IMR-90 (cell line): Measurements from ENCODE around the gene TAF3. TPM values are rescaled to one million over a fixed set of nuclear protein-coding genes. Genes with fewer than 3 reads are reported as not detected.

Experiments
- ATAC-seq: fragments of 200-7000 bp; cut with Tn5 transposase; 2 replicates; pipeline ENCODE4 v1.9.1; 2020; ENCODE audit warnings: low read depth, mild to moderate bottlenecking, moderate library complexity
- BruUV-seq: library from RNA; stranded (reverse); fragments of 400-500 nt; replicated peaks from 2 replicates; lab custom pipeline; 2021; lab: Mats Ljungman, UMichigan
- CTCF ChIA-PET: fragments of 300-600 bp; formaldehyde crosslinking; extraction: SDS; loops from one replicate; lab custom pipeline; 2021; ENCODE audit warnings: antibody characterized with exemption; lab: Yijun Ruan, JAX
- POLR2A ChIA-PET: fragments of 300-600 bp; sonication (Branson Sonifier 250); formaldehyde crosslinking; loops from one replicate; lab custom pipeline; 2022; ENCODE audit warnings: antibody characterized with exemption; ENCODE audit not compliant: unreplicated experiment; lab: Charles Lee
- DNase-seq: peaks from one replicate; pipeline ENCODE4 v3.0.0; 2013
- H2AFZ ChIP-seq: replicated peaks from 2 replicates; pipeline ENCODE3; 2013; ENCODE audit warnings: low read length, mild to moderate bottlenecking; ENCODE audit not compliant: poor library complexity
- H2AK5ac ChIP-seq: 2 replicates; pipeline ENCODE4 v1.6.1; 2013; ENCODE audit warnings: low read depth, low read length, inconsistent platforms
- H2AK9ac ChIP-seq: replicated peaks from 2 replicates; pipeline ENCODE3; 2013; ENCODE audit warnings: mild to moderate bottlenecking, low read depth, low read length, moderate library complexity; ENCODE audit not compliant: poor library complexity
- H2BK120ac ChIP-seq: 2 replicates; pipeline ENCODE4 v1.6.1; 2013; ENCODE audit warnings: low read depth, low read length, inconsistent platforms
- H2BK15ac ChIP-seq: 3 replicates; pipeline ENCODE4 v1.6.1; 2013; ENCODE audit warnings: low read depth, low read length, inconsistent platforms
- H2BK20ac ChIP-seq: 2 replicates; pipeline ENCODE4 v1.6.1; 2013; ENCODE audit warnings: low read depth, mild to moderate bottlenecking, inconsistent platforms, low read length, moderate library complexity
- H2BK5ac ChIP-seq: 2 replicates; pipeline ENCODE4 v1.6.1; 2013; ENCODE audit warnings: mild to moderate bottlenecking, low read depth, low read length, inconsistent platforms; ENCODE audit not compliant: poor library complexity, severe bottlenecking
- H3K14ac ChIP-seq: replicated peaks from 2 replicates; pipeline ENCODE4 v1.6.1; 2013; ENCODE audit warnings: low read depth, low read length, inconsistent platforms
- H3K18ac ChIP-seq: 2 replicates; pipeline ENCODE4 v1.6.1; 2013; ENCODE audit warnings: low read depth, low read length, control low read depth
- H3K23ac ChIP-seq: 2 replicates; pipeline ENCODE4 v1.6.1; 2013; ENCODE audit warnings: low read depth, low read length, inconsistent platforms
- H3K27ac ChIP-seq: 2 replicates; pipeline ENCODE4 v1.5.1; 2013; ENCODE audit warnings: mild to moderate bottlenecking, control low read depth, low read length; ENCODE audit not compliant: insufficient read depth
- H3K27me3 ChIP-seq: 2 replicates; pipeline ENCODE4 v1.6.1; 2013; ENCODE audit warnings: low read length; ENCODE audit not compliant: control insufficient read depth, insufficient read depth
- H3K36me3 ChIP-seq: 2 replicates; pipeline ENCODE4 v1.6.1; 2013; ENCODE audit warnings: low read length, mixed read lengths; ENCODE audit not compliant: control insufficient read depth, insufficient read depth
- H3K4ac ChIP-seq: 2 replicates; pipeline ENCODE4 v1.6.1; 2013; ENCODE audit warnings: low read depth, low read length, inconsistent platforms
- H3K4me1 ChIP-seq: 2 replicates; pipeline ENCODE4 v1.6.1; 2013; ENCODE audit warnings: low read length, mixed read lengths; ENCODE audit not compliant: control insufficient read depth, insufficient read depth
- H3K4me2 ChIP-seq: 2 replicates; pipeline ENCODE4 v1.6.1; 2013; ENCODE audit warnings: low read depth, mild to moderate bottlenecking, control low read depth, low read length, moderate library complexity
- H3K4me3 ChIP-seq: 2 replicates; pipeline ENCODE4 v1.5.1; 2013; ENCODE audit warnings: low read depth, mild to moderate bottlenecking, control low read depth, low read length, moderate library complexity; ENCODE audit not compliant: insufficient read depth
- H3K56ac ChIP-seq: 2 replicates; pipeline ENCODE4 v1.6.1; 2013; ENCODE audit warnings: low read length, inconsistent platforms; ENCODE audit not compliant: insufficient read depth; ENCODE audit errors: extremely low read depth
- H3K79me1 ChIP-seq, 2 experiments: 2 replicates each; pipeline ENCODE4 v1.6.1; 2013; ENCODE audit warnings: low read length in 2 of 2, inconsistent platforms in 1 of 2, low read depth in 1 of 2
- H3K9ac ChIP-seq: 2 replicates; pipeline ENCODE4 v1.6.1; 2013; ENCODE audit warnings: low read depth, low read length, control low read depth
- H3K9me1 ChIP-seq: 2 replicates; pipeline ENCODE4 v1.6.1; 2013; ENCODE audit warnings: low read length, inconsistent platforms; ENCODE audit not compliant: insufficient read depth
- H3K9me3 ChIP-seq: 2 replicates; pipeline ENCODE4 v1.6.1; 2013; ENCODE audit warnings: low read length; ENCODE audit not compliant: control insufficient read depth, insufficient read depth
- H4K20me1 ChIP-seq: 2 replicates; pipeline ENCODE4 v1.6.1; 2013; ENCODE audit warnings: low read length, inconsistent platforms; ENCODE audit not compliant: insufficient read depth
- H4K5ac ChIP-seq: 2 replicates; pipeline ENCODE4 v1.6.1; 2013; ENCODE audit warnings: mild to moderate bottlenecking, low read depth, low read length, control low read depth
- H4K8ac ChIP-seq, 2 experiments: 2 replicates each; pipeline ENCODE4 v1.6.1; 2013; ENCODE audit warnings: low read depth in 2 of 2, low read length in 2 of 2, control low read depth in 1 of 2, inconsistent platforms in 1 of 2
- H4K91ac ChIP-seq: 2 replicates; pipeline ENCODE4 v1.6.1; 2013; ENCODE audit warnings: low read depth, low read length, inconsistent platforms; ENCODE audit not compliant: insufficient read depth
- BHLHE40 ChIP-seq: fragments of 150-350 bp; IDR thresholded peaks from 2 replicates; pipeline ENCODE4 v1.6.1; 2016; ENCODE audit warnings: mild to moderate bottlenecking, low read depth, low read length
- CHD1 ChIP-seq: IDR thresholded peaks from 2 replicates; pipeline ENCODE4 v1.6.1; 2012; ENCODE audit warnings: low read depth, low read length, improper control_type of control experiment
- FOS ChIP-seq: fragments of 150-350 bp; IDR thresholded peaks from 2 replicates; pipeline ENCODE4 v1.6.1; 2016; ENCODE audit warnings: low read depth, low read length
- MAFK ChIP-seq: IDR thresholded peaks from 2 replicates; pipeline ENCODE4 v1.6.1; 2012; ENCODE audit warnings: low read depth, low read length, improper control_type of control experiment
- MAZ ChIP-seq: IDR thresholded peaks from 2 replicates; pipeline ENCODE4 v1.6.1; 2012; ENCODE audit warnings: low read depth, mild to moderate bottlenecking, low read length, improper control_type of control experiment, moderate library complexity, borderline replicate concordance
- MXI1 ChIP-seq: IDR thresholded peaks from 2 replicates; pipeline ENCODE4 v1.6.1; 2012; ENCODE audit warnings: low read depth, mild to moderate bottlenecking, low read length, moderate library complexity, borderline replicate concordance
- NFE2L2 ChIP-seq: fragments of 150-350 bp; IDR thresholded peaks from 2 replicates; pipeline ENCODE4 v1.6.1; 2016; ENCODE audit warnings: low read depth, mild to moderate bottlenecking, low read length
- RCOR1 ChIP-seq: IDR thresholded peaks from 2 replicates; pipeline ENCODE4 v1.6.1; 2012; ENCODE audit warnings: mild to moderate bottlenecking, low read length, improper control_type of control experiment; ENCODE audit not compliant: insufficient replicate concordance
- RFX5 ChIP-seq: IDR thresholded peaks from 2 replicates; pipeline ENCODE4 v1.8.0; 2012; ENCODE audit warnings: low read depth, mild to moderate bottlenecking, low read length, moderate library complexity
- SMC3 ChIP-seq: fragments of 150-350 bp; IDR thresholded peaks from 2 replicates; pipeline ENCODE4 v1.6.1; 2016; ENCODE audit warnings: low read depth, mild to moderate bottlenecking, antibody characterized with exemption, low read length, moderate library complexity
- WGBS, 2 experiments: methylation state at CpG; one replicate each; pipeline versions ENCODE4 v1.1.5 to v1.1.7; 2013; ENCODE audit warnings: missing lambda C conversion rate in 2 of 2; ENCODE audit not compliant: insufficient read length in 1 of 2; ENCODE audit errors: extremely low coverage in 2 of 2; 5-methylcytosine and 5-hydroxymethylcytosine counted together
- dilution Hi-C: fragments of 300-500 bp; cut with HindIII; formaldehyde crosslinking; loops from one replicate; pipeline ENCODE4 v1.14.3; 2018; ENCODE audit warnings: low sequenced_read_pairs; ENCODE audit not compliant: unreplicated experiment
- in situ Hi-C: fragments of 300-500 bp; cut with MboI; formaldehyde crosslinking; loops from 3 replicates; pipeline ENCODE4 v1.14.3; 2019; ENCODE audit warnings: low sequenced_read_pairs, inconsistent platforms, mixed read lengths
- intact Hi-C: fragments of 100-400 bp; cut with micrococcal nuclease; formaldehyde crosslinking; loops from 2 replicates; pipeline ENCODE4 v1.10.0; 2022
- polyA plus RNA-seq, 3 experiments: library from polyadenylated mRNA; depleted of rRNA; stranded (reverse); fragments of >200 nt; gene quantifications; 2 replicates each; pipeline ENCODE4 v1.2.3, GENCODE V29; 2012; ENCODE audit warnings: low replicate concordance in 1 of 3
- total RNA-seq: library from RNA; depleted of rRNA; stranded (reverse); fragments of >200 nt; gene quantifications from 2 replicates; pipeline ENCODE4 v1.2.3, GENCODE V29; 2012

TAF3 gene
- total and polyA plus RNA-seq, 2 of the 4 experiments (the other 2 are of a cell fraction), result 1.4 to 2.3 TPM

DNA sequence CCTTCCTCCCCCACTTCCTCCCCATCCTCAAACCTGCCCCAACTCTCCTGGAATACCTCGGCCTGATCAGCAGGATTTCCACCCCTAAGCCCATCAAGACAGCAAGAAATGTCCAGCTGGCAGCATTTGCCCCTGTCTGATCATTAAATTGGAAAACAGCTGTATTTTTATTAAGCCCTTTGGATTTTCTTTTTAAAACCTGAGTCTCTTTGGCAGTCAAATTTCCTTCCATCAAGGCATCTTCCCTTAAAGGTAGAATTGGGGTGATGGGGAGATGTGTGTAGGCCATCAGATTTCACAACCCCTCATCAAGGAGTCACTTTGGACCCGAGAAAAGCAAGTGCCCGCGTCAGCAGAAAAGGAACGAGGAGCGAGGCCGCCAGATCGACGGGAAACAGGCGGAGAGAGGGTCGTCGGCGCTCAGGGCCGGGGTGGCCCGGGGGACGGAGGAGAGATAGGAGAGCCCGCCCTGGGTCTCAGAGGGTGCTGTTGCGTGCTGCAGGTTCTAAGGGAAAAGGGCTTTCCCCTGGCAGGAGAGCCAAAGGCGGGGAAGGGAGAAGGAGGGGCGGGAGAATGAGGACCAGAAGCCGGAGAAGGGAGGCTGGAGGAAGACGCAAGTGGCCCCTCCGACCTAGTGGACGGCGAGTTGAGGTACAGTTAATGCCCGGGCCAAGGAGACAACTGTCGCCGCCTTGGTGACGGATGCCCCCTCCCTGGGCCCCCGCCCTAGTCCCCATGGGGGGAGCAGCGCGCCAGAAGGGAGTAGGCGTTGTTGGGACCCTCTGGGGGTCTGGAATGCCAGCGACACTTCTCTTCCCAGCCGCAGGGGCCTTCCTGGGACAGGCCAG lies 224.6 kb downstream of the TAF3 start:
- no peak overlapping the region for H4K5ac ChIP-seq
- no peak overlapping the region for H3K27ac ChIP-seq
- H3K79me1 ChIP-seq, result no peaks in the 10 kb centered on the region
- H3K4me3 ChIP-seq, result no peak overlapping the region
- CTCF ChIA-PET, result interaction anchor here (1.2 kb wide), 1 partner anchor 1166 kb away, joined by 4 read pairs; no protein-coding TSS in a partner anchor
- no peak overlapping the region for H2BK5ac ChIP-seq
- no peak overlapping the region for H2AFZ ChIP-seq
- H3K14ac ChIP-seq, result no peak overlapping the region
- dilution Hi-C loops (no loop called here), in situ Hi-C loops (no loop called here), intact Hi-C loops (no loop called here)
- peaks cover 98% of the 10 kb centered on the region for H3K27me3 ChIP-seq
- no peak overlapping the region for H3K4ac ChIP-seq
- no peak for ATAC-seq
- POLR2A ChIA-PET, result no interaction called here
- H3K4me1 ChIP-seq, result 0 out of 2 replicates have a peak, but pooled peaks cover 1% of the 10 kb centered on the region
- H3K36me3 ChIP-seq, result no peaks in the 10 kb centered on the region
- H3K9me3 ChIP-seq, result peaks cover 11% of the 10 kb centered on the region; the same call in 1 of the 2 replicates
- 3% methylated on average over 18 of the region's 35 CpGs; no CpG with 5 or more reads in 1 of the 2 experiments for WGBS, 2 experiments
- no peak for DNase-seq
- H3K18ac ChIP-seq, result no peak overlapping the region
- H2BK20ac ChIP-seq, result no peak overlapping the region
- H3K4me2 ChIP-seq, result no peak overlapping the region
- TF ChIP-seq CHD1 (no peak), MAZ (no peak), SMC3 (no peak), MXI1 (no peak), NFE2L2 (no peak), RFX5 (no peak), MAFK (no peak), BHLHE40 (no peak), RCOR1 (no peak), FOS (no peak)
- no peaks in the 10 kb centered on the region; the same call in 1 of the 2 replicates for H4K20me1 ChIP-seq
- no peak overlapping the region for H3K56ac ChIP-seq
- H4K91ac ChIP-seq, result no peak overlapping the region
- H3K23ac ChIP-seq, result no peak overlapping the region
- no peak overlapping the region for H2AK5ac ChIP-seq
- no peak overlapping the region for H2BK15ac ChIP-seq
- no peak overlapping the region for H4K8ac ChIP-seq
- no peak overlapping the region for H2AK9ac ChIP-seq
- no peak overlapping the region for H2BK120ac ChIP-seq
- no peak overlapping the region for H3K9ac ChIP-seq
- no TSS peak for BruUV-seq
- H3K9me1 ChIP-seq, result no peaks in the 10 kb centered on the region
